Right atrium auricular region (tissue), 2 donors: ENCODE results near the gene SETDB2. TPM values are rescaled to one million over a fixed set of nuclear protein-coding genes. Genes with fewer than 3 reads are reported as not detected.

Experiments
- DNase-seq: peaks from one replicate; pipeline ENCODE4 v3.0.0-alpha.2; 2019; ENCODE audit warnings: low spot score
- H3K27ac ChIP-seq, 2 donors: fragments of 200-600 bp; sonication (generic); 1 replicate in 1 of 2; 2 replicates in 1 of 2; pipeline ENCODE4 v1.5.1; 2016 to 2019
- H3K27me3 ChIP-seq, 2 donors: fragments of 200-600 bp; sonication (generic); one replicate each; pipeline versions ENCODE4 v1.5.1 to v1.6.0; 2017 to 2019
- H3K36me3 ChIP-seq: fragments of 200-600 bp; sonication (generic); one replicate; pipeline ENCODE4 v1.5.1; 2016
- H3K4me1 ChIP-seq, 2 donors: fragments of 200-600 bp; sonication (generic); one replicate each; pipeline versions ENCODE4 v1.5.1 to v1.6.0; 2017 to 2019
- H3K4me3 ChIP-seq, 2 donors: fragments of 200-600 bp; sonication (generic); 1 replicate in 1 of 2; 2 replicates in 1 of 2; pipeline ENCODE4 v1.5.1; 2017 to 2019; ENCODE audit warnings: mild to moderate bottlenecking in 1 of 2, moderate library complexity in 1 of 2
- H3K9me3 ChIP-seq, 2 donors: fragments of 200-600 bp; sonication (generic); one replicate each; pipeline ENCODE4 v1.5.1; 2019
- total RNA-seq, 2 donors: library from RNA; depleted of rRNA; stranded (reverse); fragments of >200 nt; gene quantifications; one replicate each; pipeline ENCODE4 v1.1.0, GENCODE V29; 2016
- TF ChIP-seq, protein P1 (sequence below), 2 donors: fragments of 200-600 bp; sonication (generic); IDR thresholded peaks; one replicate each; pipeline ENCODE4 v1.5.1; 2019; ENCODE audit warnings: antibody characterized with exemption in 2 of 2

SETDB2 gene
- total RNA-seq, 2 donors from 2014 or later: 7.3 to 12.4 TPM

- no peak for DNase-seq
- Histone ChIP-seq H3K27ac (no peak overlapping the region), H3K27me3 (no peaks in the 10 kb centered on the region), H3K4me1 (peaks cover 0 to 7% of the 10 kb centered on the region in 2 donors), H3K9me3 (no peaks in the 10 kb centered on the region), H3K36me3 (peaks cover 10% of the 10 kb centered on the region), H3K4me3 (no peak overlapping the region)
- TF ChIP-seq, protein P1, sequence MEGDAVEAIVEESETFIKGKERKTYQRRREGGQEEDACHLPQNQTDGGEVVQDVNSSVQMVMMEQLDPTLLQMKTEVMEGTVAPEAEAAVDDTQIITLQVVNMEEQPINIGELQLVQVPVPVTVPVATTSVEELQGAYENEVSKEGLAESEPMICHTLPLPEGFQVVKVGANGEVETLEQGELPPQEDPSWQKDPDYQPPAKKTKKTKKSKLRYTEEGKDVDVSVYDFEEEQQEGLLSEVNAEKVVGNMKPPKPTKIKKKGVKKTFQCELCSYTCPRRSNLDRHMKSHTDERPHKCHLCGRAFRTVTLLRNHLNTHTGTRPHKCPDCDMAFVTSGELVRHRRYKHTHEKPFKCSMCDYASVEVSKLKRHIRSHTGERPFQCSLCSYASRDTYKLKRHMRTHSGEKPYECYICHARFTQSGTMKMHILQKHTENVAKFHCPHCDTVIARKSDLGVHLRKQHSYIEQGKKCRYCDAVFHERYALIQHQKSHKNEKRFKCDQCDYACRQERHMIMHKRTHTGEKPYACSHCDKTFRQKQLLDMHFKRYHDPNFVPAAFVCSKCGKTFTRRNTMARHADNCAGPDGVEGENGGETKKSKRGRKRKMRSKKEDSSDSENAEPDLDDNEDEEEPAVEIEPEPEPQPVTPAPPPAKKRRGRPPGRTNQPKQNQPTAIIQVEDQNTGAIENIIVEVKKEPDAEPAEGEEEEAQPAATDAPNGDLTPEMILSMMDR (IDR thresholded peaks at IDR 0.05): no peak
These were observed 13.1 kb downstream of the SETDB2 start for GRCh38 chr13:49457221-49457620.

- H3K27me3 ChIP-seq: no peaks in the 10 kb centered on the region
- H3K27ac ChIP-seq: no peak overlapping the region
- H3K36me3 ChIP-seq: peaks cover 30% of the 10 kb centered on the region
- no peak for DNase-seq
- no peak overlapping the region for H3K4me3 ChIP-seq
- H3K4me1 ChIP-seq: peaks cover 0 to under 1% of the 10 kb centered on the region in 2 donors
- H3K9me3 ChIP-seq: peaks cover 0 to 6% of the 10 kb centered on the region in 2 donors
- TF ChIP-seq, protein P1 (IDR thresholded peaks at IDR 0.05): no peak
These were observed 15.5 kb downstream of the SETDB2 start for GRCh38 chr13:49459580-49459979.

GRCh38 chr13:49464085-49464484 lies 20.0 kb downstream of the SETDB2 start:
- H3K4me3 ChIP-seq: no peak overlapping the region
- H3K27ac ChIP-seq: no peak overlapping the region
- H3K27me3 ChIP-seq: no peaks in the 10 kb centered on the region
- no peak for DNase-seq
- TF ChIP-seq, protein P1 (IDR thresholded peaks at IDR 0.05): no peak
- H3K36me3 ChIP-seq: peaks cover 39% of the 10 kb centered on the region
- H3K4me1 ChIP-seq: no peaks in the 10 kb centered on the region
- peaks cover 0 to 6% of the 10 kb centered on the region in 2 donors for H3K9me3 ChIP-seq

DNA sequence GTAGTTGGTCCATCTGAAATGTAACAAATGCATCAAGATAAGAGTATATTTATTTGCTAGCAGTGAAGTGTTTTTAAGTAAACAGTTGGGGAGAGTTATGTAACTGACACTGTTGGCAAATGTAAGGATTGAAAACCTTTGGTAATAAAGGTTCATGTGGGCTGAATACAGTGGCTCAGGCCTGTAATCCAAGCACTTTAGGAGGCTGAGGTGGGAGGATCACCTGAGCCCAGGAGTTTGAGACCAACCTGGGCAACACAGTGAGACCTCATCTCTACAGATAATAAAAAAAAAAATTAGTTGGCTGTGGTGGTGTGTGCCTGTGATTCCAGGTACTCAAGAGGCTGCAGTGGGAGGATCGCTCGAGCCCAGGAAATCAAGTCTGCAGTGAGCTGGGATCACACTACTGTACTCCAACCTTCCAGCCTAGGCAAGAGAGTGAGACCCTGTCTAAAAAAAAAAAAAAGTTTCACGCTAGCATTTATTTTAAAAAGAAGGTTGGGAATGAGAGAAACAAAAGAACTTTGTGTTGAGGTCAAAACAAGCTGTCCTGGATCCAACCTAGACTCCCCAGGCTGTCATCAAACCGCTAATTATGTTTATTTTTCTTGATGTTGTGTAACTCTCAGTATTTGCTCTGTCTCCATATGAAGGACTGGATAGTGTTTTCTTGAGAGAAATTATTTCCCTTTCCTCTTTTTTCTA lies 20.7 kb downstream of the SETDB2 start:
- H3K4me1 ChIP-seq: no peaks in the 10 kb centered on the region
- no peak for DNase-seq
- H3K9me3 ChIP-seq: peaks cover 0 to 6% of the 10 kb centered on the region in 2 donors
- H3K4me3 ChIP-seq: no peak overlapping the region
- TF ChIP-seq, protein P1 (IDR thresholded peaks at IDR 0.05): no peak
- H3K36me3 ChIP-seq: peaks cover 39% of the 10 kb centered on the region
- no peaks in the 10 kb centered on the region for H3K27me3 ChIP-seq
- no peak overlapping the region for H3K27ac ChIP-seq

DNA sequence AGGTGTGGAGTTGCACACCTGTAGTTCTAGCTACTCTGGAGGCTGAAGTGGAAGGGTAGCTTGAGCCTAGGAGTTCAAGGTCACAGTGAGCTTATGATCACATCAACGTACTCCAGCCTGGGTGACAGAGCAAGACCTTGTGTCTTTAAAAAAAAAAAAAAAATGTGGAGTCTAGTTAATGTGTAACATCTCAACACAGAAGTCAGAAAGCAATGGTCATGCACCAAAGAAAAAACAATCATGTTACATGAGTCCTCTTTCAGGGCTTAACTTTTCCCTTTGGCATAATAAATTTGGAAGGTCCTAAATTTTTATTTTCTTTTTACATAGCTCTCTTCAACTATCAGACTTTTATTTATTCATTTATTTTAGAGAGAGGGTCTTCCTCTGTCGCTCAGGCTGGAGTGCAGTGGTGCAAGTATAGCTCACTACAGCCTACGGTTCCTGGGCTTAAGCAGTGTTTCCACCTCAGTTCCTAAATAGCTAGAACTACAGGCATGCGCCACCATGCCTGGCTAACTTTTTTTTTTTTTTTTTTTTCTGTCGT lies 22.3 kb downstream of the SETDB2 start:
- no peak overlapping the region for H3K4me3 ChIP-seq
- H3K36me3 ChIP-seq: peaks cover 36% of the 10 kb centered on the region

More for the DNA sequence above, 22.3 kb downstream of the SETDB2 start:
- Histone ChIP-seq H3K4me1 (no peaks in the 10 kb centered on the region), H3K27ac (no peak overlapping the region), H3K9me3 (peaks cover 0 to 6% of the 10 kb centered on the region in 2 donors), H3K27me3 (no peaks in the 10 kb centered on the region)
- DNase-seq: no peak
- TF ChIP-seq, protein P1 (IDR thresholded peaks at IDR 0.05): no peak
